Keratinocyte (primary cell): ENCODE results near the gene CPAMD8.

Source experiments
- EZH2 ChIP-seq: IDR thresholded peaks from one replicate; pipeline ENCODE4 v1.6.1; 2012; ENCODE audit warnings: inconsistent platforms, mild to moderate bottlenecking, low read length, moderate library complexity
- TF ChIP-seq, protein P1 (sequence below), 3 experiments: IDR thresholded peaks in 1 of 3; conservative IDR thresholded peaks in 1 of 3; optimal IDR thresholded peaks in 1 of 3; 2 replicates in 2 of 3; 3 replicates in 1 of 3; pipeline versions ENCODE3 to v1.5.1; 2011; ENCODE audit warnings: low read length in 3 of 3, mild to moderate bottlenecking in 3 of 3, moderate library complexity in 2 of 3, control low read depth in 1 of 3, inconsistent platforms in 1 of 3; ENCODE audit not compliant: insufficient read depth in 2 of 3; ENCODE audit errors: extremely low read depth in 1 of 3

DNA sequence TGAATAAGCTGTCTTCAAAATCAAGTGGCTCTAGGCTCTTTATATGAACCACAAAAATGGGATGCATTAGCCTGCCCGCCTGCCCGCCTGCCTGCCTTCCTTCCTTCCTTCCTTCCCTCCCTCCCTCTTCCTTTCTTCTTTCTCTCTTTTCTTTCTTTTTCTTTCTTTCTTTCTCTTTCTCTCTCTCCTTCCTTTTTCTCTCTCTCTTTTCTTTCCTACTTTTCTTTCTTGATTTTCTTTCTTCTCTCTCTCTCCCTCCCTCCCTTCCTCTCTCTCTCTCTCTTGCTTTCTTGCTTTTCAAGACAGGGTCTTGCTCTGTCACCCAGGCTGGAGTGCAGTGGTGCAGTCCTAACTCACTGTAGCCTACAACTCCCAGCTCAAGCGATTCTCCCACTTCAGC, 110.9 kb downstream of the CPAMD8 start:
- TF ChIP-seq, protein P1, sequence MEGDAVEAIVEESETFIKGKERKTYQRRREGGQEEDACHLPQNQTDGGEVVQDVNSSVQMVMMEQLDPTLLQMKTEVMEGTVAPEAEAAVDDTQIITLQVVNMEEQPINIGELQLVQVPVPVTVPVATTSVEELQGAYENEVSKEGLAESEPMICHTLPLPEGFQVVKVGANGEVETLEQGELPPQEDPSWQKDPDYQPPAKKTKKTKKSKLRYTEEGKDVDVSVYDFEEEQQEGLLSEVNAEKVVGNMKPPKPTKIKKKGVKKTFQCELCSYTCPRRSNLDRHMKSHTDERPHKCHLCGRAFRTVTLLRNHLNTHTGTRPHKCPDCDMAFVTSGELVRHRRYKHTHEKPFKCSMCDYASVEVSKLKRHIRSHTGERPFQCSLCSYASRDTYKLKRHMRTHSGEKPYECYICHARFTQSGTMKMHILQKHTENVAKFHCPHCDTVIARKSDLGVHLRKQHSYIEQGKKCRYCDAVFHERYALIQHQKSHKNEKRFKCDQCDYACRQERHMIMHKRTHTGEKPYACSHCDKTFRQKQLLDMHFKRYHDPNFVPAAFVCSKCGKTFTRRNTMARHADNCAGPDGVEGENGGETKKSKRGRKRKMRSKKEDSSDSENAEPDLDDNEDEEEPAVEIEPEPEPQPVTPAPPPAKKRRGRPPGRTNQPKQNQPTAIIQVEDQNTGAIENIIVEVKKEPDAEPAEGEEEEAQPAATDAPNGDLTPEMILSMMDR (optimal IDR thresholded peaks at IDR 0.05 in 1 of 3, IDR thresholded peaks at IDR 0.05 in 1 of 3, conservative IDR thresholded peaks at IDR 0.05 in 1 of 3; ENCODE audit: extremely low read depth in 1 of 3, insufficient read depth in 2 of 3, low read length in 3 of 3) = no peak
- TF ChIP-seq EZH2 = no peak
